ENCODE results near the gene IL5RA.

IL5RA gene

GRCh38 chr3:3102751-3103150 is 7.4 kb downstream of the IL5RA start:
- no peak overlapping the region for H3K4me3 ChIP-seq (ENCODE audit: low read length)
- H3K36me3 ChIP-seq (ENCODE audit: control insufficient read depth, low read length): no peaks in the 10 kb centered on the region
- H3K79me2 ChIP-seq (ENCODE audit: control insufficient read depth, low read length): no peaks in the 10 kb centered on the region
- no peak overlapping the region for H3K4me2 ChIP-seq (ENCODE audit: low read length)
- H3K27ac ChIP-seq (ENCODE audit: low read depth, low read length): no peak overlapping the region
- H4K20me1 ChIP-seq (ENCODE audit: control insufficient read depth, insufficient read depth, low read depth, low read length): no peaks in the 10 kb centered on the region
- no peaks in the 10 kb centered on the region for H3K9me3 ChIP-seq (ENCODE audit: control insufficient read depth, insufficient read depth, low read length)
- no peaks in the 10 kb centered on the region for H3F3A ChIP-seq (ENCODE audit: control insufficient read depth, insufficient read depth)
- TF ChIP-seq EZH2phosphoT487 (IDR thresholded peaks at IDR 0.05; ENCODE audit: borderline replicate concordance, low read length) (no peak), CTCF (IDR thresholded peaks at IDR 0.05; ENCODE audit: low read depth, low read length, poor library complexity, severe bottlenecking) (no peak)
- peaks cover 9% of the 10 kb centered on the region for H3K27me3 ChIP-seq (ENCODE audit: control insufficient read depth, low read length)
- H3K9me2 ChIP-seq (replicated peaks; ENCODE audit: control insufficient read depth, low read length): no peaks in the 10 kb centered on the region
- peaks cover 13% of the 10 kb centered on the region for H3K4me1 ChIP-seq (ENCODE audit: control insufficient read depth, low read length)

GRCh38 chr3:3101660-3102458 is 8.3 kb downstream of the IL5RA start:
- H3K79me2 ChIP-seq (ENCODE audit: control insufficient read depth, low read length): no peaks in the 10 kb centered on the region
- no peak overlapping the region for H3K4me3 ChIP-seq (ENCODE audit: low read length)
- no peaks in the 10 kb centered on the region for H3K36me3 ChIP-seq (ENCODE audit: control insufficient read depth, low read length)
- no peaks in the 10 kb centered on the region for H4K20me1 ChIP-seq (ENCODE audit: control insufficient read depth, insufficient read depth, low read depth, low read length)
- H3K4me2 ChIP-seq (ENCODE audit: low read length): no peak overlapping the region
- no peaks in the 10 kb centered on the region for H3K9me3 ChIP-seq (ENCODE audit: control insufficient read depth, insufficient read depth, low read length)
- peaks cover 10% of the 10 kb centered on the region for H3K4me1 ChIP-seq (ENCODE audit: control insufficient read depth, low read length)
- H3K27ac ChIP-seq (ENCODE audit: low read depth, low read length): no peak overlapping the region
- peaks cover 14% of the 10 kb centered on the region for H3K27me3 ChIP-seq (ENCODE audit: control insufficient read depth, low read length)
- no peaks in the 10 kb centered on the region for H3F3A ChIP-seq (ENCODE audit: control insufficient read depth, insufficient read depth)
- TF ChIP-seq EZH2phosphoT487 (IDR thresholded peaks at IDR 0.05; ENCODE audit: borderline replicate concordance, low read length) (no peak), CTCF (IDR thresholded peaks at IDR 0.05; ENCODE audit: low read depth, low read length, poor library complexity, severe bottlenecking) (no peak)
- H3K9me2 ChIP-seq (replicated peaks; ENCODE audit: control insufficient read depth, low read length): no peaks in the 10 kb centered on the region

- Histone ChIP-seq H3K27me3 (ENCODE audit: control insufficient read depth, low read length) (peaks cover 14% of the 10 kb centered on the region), H3K4me2 (ENCODE audit: low read length) (no peak overlapping the region), H3K9me2 (replicated peaks; ENCODE audit: control insufficient read depth, low read length) (no peaks in the 10 kb centered on the region), H3K4me3 (ENCODE audit: low read length) (no peak overlapping the region), H4K20me1 (ENCODE audit: control insufficient read depth, insufficient read depth, low read depth, low read length) (no peaks in the 10 kb centered on the region), H3K9me3 (ENCODE audit: control insufficient read depth, insufficient read depth, low read length) (no peaks in the 10 kb centered on the region), H3K36me3 (ENCODE audit: control insufficient read depth, low read length) (no peaks in the 10 kb centered on the region), H3K27ac (ENCODE audit: low read depth, low read length) (no peak overlapping the region), H3K79me2 (ENCODE audit: control insufficient read depth, low read length) (no peaks in the 10 kb centered on the region), H3K4me1 (ENCODE audit: control insufficient read depth, low read length) (no peaks in the 10 kb centered on the region), H3F3A (ENCODE audit: control insufficient read depth, insufficient read depth) (no peaks in the 10 kb centered on the region)
- no peak for TF ChIP-seq CTCF (IDR thresholded peaks at IDR 0.05; ENCODE audit: low read depth, low read length, poor library complexity, severe bottlenecking)
- no peak for TF ChIP-seq EZH2phosphoT487 (IDR thresholded peaks at IDR 0.05; ENCODE audit: borderline replicate concordance, low read length)
These were observed 12.2 kb downstream of the IL5RA start for GRCh38 chr3:3097958-3098357.
